Endothelial cell of umbilical vein (primary cell): ENCODE data around the gene IQSEC3. TPM values are rescaled to one million over a fixed set of nuclear protein-coding genes. Genes with fewer than 3 reads are reported as not detected.

Experiments used
- BruUV-seq: library from RNA; stranded (reverse); fragments of 400-500 nt; replicated peaks from 2 replicates; lab custom pipeline; 2021; lab: Mats Ljungman, UMichigan
- CTCF ChIA-PET: fragments of 300-600, 350-600 bp; sonication (Branson Sonifier 250); formaldehyde crosslinking; loops from one replicate; lab custom pipeline; 2021; ENCODE audit warnings: antibody characterized with exemption, inconsistent platforms; lab: Charles Lee
- POLR2A ChIA-PET: fragments of 300-600, 350-600 bp; sonication (Branson Sonifier 250); formaldehyde crosslinking; loops from one replicate; lab custom pipeline; 2021; ENCODE audit warnings: antibody characterized with exemption, inconsistent platforms; lab: Charles Lee
- DNase-seq: peaks from one replicate; pipeline ENCODE4 v3.0.0-alpha.2; 2011; ENCODE audit warnings: low read depth, low spot score
- FAIRE-seq: peaks from 2 replicates; lab custom pipeline; 2011; peaks lifted over from hg19 to GRCh38; lab: Jason Lieb, UNC
- H2AFZ ChIP-seq: 2 replicates; pipeline ENCODE4 v1.6.0; 2012; ENCODE audit warnings: low read depth, low read length, control low read depth, inconsistent platforms
- H3K27ac ChIP-seq: 2 replicates; pipeline ENCODE4 v1.5.1; 2011; ENCODE audit warnings: low read depth, mild to moderate bottlenecking, control low read depth, low read length, moderate library complexity; ENCODE audit not compliant: insufficient read depth
- H3K27me3 ChIP-seq, 2 experiments: 2 replicates each; pipeline versions ENCODE4 v1.6.0 to v1.6.1; 2011; ENCODE audit warnings: low read length in 2 of 2, mixed read lengths in 1 of 2; ENCODE audit not compliant: control insufficient read depth in 2 of 2, insufficient read depth in 2 of 2
- H3K36me3 ChIP-seq, 2 experiments: 2 replicates in 1 of 2; 3 replicates in 1 of 2; pipeline ENCODE4 v1.5.1; 2011; ENCODE audit warnings: low read length in 2 of 2, mild to moderate bottlenecking in 1 of 2, moderate library complexity in 1 of 2; ENCODE audit not compliant: control insufficient read depth in 2 of 2, insufficient read depth in 2 of 2; ENCODE audit errors: extremely low read depth in 1 of 2
- H3K4me1 ChIP-seq: 3 replicates; pipeline ENCODE4 v1.5.1; 2011; ENCODE audit warnings: mild to moderate bottlenecking, low read length; ENCODE audit not compliant: control insufficient read depth, insufficient read depth; ENCODE audit errors: extremely low read depth
- H3K4me2 ChIP-seq: 2 replicates; pipeline ENCODE4 v1.6.1; 2011; ENCODE audit warnings: low read length, control low read depth, mixed read lengths; ENCODE audit not compliant: insufficient read depth
- H3K4me3 ChIP-seq, 3 experiments: fragments of 200-600 bp in 1 of 3; sonication (generic), shearing (Covaris generic) in 1 of 3; replicated peaks in 1 of 3; 2 replicates each; pipeline ENCODE4 v1.5.1; 2011 to 2016; ENCODE audit warnings: control low read depth in 3 of 3, low read length in 3 of 3, mild to moderate bottlenecking in 2 of 3, inconsistent platforms in 1 of 3, low read depth in 1 of 3, moderate library complexity in 1 of 3; ENCODE audit not compliant: insufficient read depth in 1 of 3
- H3K79me2 ChIP-seq: 2 replicates; pipeline ENCODE4 v1.6.0; 2012; ENCODE audit warnings: low read length, inconsistent platforms; ENCODE audit not compliant: control insufficient read depth, insufficient read depth
- H3K9ac ChIP-seq: replicated peaks from 2 replicates; pipeline ENCODE3; 2011; ENCODE audit warnings: low read length, control low read depth; ENCODE audit not compliant: insufficient read depth; ENCODE audit errors: extremely low read depth
- H3K9me1 ChIP-seq: replicated peaks from 3 replicates; pipeline ENCODE4 v1.6.0; 2011; ENCODE audit warnings: mild to moderate bottlenecking, low read length; ENCODE audit not compliant: control insufficient read depth, insufficient read depth; ENCODE audit errors: extremely low read depth
- H3K9me3 ChIP-seq: replicated peaks from 2 replicates; pipeline ENCODE4 v1.5.1; 2012; ENCODE audit warnings: low read length, inconsistent platforms; ENCODE audit not compliant: control insufficient read depth, insufficient read depth
- H4K20me1 ChIP-seq: replicated peaks from 2 replicates; pipeline ENCODE3; 2011; ENCODE audit warnings: mild to moderate bottlenecking, low read length; ENCODE audit not compliant: control insufficient read depth, insufficient read depth; ENCODE audit errors: extremely low read depth
- CTCF ChIP-seq, 2 donors: IDR thresholded peaks; 1 replicate in 1 of 2; 2 replicates in 1 of 2; pipeline ENCODE4 v1.5.1; 2011; ENCODE audit warnings: low read length in 2 of 2, mild to moderate bottlenecking in 2 of 2, moderate library complexity in 2 of 2, control low read depth in 1 of 2, inconsistent platforms in 1 of 2, low read depth in 1 of 2; ENCODE audit not compliant: insufficient read depth in 1 of 2; ENCODE audit errors: extremely low read depth in 1 of 2
- EZH2 ChIP-seq: IDR thresholded peaks from 2 replicates; pipeline ENCODE4 v1.6.1; 2012; ENCODE audit warnings: borderline replicate concordance, low read depth, mild to moderate bottlenecking, moderate library complexity, low read length, inconsistent platforms; ENCODE audit not compliant: severe bottlenecking
- FOS ChIP-seq: IDR thresholded peaks from 2 replicates; pipeline ENCODE4 v1.6.1; 2011; ENCODE audit warnings: mild to moderate bottlenecking, low read length, moderate library complexity, borderline replicate concordance; ENCODE audit not compliant: insufficient read depth
- GATA2 ChIP-seq: IDR thresholded peaks from 2 replicates; pipeline ENCODE4 v1.7.0; 2011; ENCODE audit warnings: low read depth, mild to moderate bottlenecking, moderate library complexity, mixed read lengths, low read length; ENCODE audit not compliant: insufficient read length, insufficient read depth
- JUN ChIP-seq: IDR thresholded peaks from 2 replicates; pipeline ENCODE4 v1.6.1; 2011; ENCODE audit warnings: borderline replicate concordance, low read depth; ENCODE audit not compliant: insufficient read length, insufficient read depth
- MYC ChIP-seq: IDR thresholded peaks from one replicate; pipeline ENCODE4 v1.6.1; 2011; ENCODE audit warnings: mild to moderate bottlenecking, low read depth, low read length
- POLR2A ChIP-seq: IDR thresholded peaks from 2 replicates; pipeline ENCODE4 v1.6.1; 2012; ENCODE audit warnings: low read depth, mild to moderate bottlenecking, control low read depth, low read length
- POLR2AphosphoS5 ChIP-seq: IDR thresholded peaks from 2 replicates; pipeline ENCODE4 v1.6.1; 2012; ENCODE audit warnings: low read depth, mild to moderate bottlenecking, control low read depth, low read length, moderate library complexity; ENCODE audit not compliant: insufficient read depth
- dilution Hi-C: fragments of 300-500 bp; cut with MboI; formaldehyde crosslinking; loops from one replicate; pipeline ENCODE4 v1.15.0; 2019; ENCODE audit warnings: low sequenced_read_pairs; ENCODE audit not compliant: extremely low pct_ligation_motif_present
- intact Hi-C: fragments of 100-400 bp; cut with micrococcal nuclease; formaldehyde crosslinking; loops from one replicate; pipeline ENCODE4 v1.10.0; 2022
- polyA plus RNA-seq, 4 experiments: library from polyadenylated mRNA; depleted of rRNA in 3 of 4; stranded (reverse) in 3 of 4; unstranded in 1 of 4; fragments of >200 nt; gene quantifications; 2 replicates each; pipeline versions ENCODE4 v1.2.1 to v1.2.3, GENCODE V29; 2011 to 2012; ENCODE audit warnings: missing spikeins in 1 of 4
- total RNA-seq: library from RNA; stranded (reverse); gene quantifications from 2 replicates; pipeline ENCODE4 v1.2.3, GENCODE V29; 2021
- TF ChIP-seq, protein P1 (sequence below): IDR thresholded peaks from 2 replicates; pipeline ENCODE4 v1.6.1; 2011; ENCODE audit not compliant: insufficient read depth, insufficient read length

IQSEC3 gene
- total and polyA plus RNA-seq, 2 donors (not counting 3 experiments of a cell fraction or from before 2014, with no cell fraction given), result not detected

DNA sequence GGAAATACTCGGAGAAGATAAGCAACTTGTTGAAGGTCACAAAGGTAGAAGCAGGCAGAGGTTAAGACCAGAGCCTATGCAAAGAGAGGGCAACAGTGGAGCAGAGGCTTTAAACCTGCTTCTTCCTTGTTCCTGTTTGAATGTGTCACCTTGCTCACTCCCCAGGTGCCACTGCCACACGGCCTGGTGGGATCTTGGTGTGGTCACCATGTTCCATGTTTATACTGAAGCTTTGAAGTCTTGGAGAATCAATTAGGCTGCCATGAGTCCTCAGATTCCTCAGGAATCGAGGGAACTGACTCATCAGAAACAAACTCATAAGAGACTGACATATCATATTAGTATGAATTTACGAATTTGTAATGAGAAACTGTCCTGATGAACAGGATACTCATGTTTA lies 46.8 kb downstream of the IQSEC3 start:
- ChIA-PET CTCF (no interaction called here), POLR2A (no interaction called here)
- intact Hi-C loops, result no loop called here
- H3K9ac ChIP-seq, result no peak overlapping the region
- no peaks in the 10 kb centered on the region for H3K4me1 ChIP-seq
- TF ChIP-seq, protein P1, sequence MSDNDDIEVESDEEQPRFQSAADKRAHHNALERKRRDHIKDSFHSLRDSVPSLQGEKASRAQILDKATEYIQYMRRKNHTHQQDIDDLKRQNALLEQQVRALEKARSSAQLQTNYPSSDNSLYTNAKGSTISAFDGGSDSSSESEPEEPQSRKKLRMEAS, result no peak
- BruUV-seq, result no TSS peak
- dilution Hi-C loops, result no loop called here
- no peaks in the 10 kb centered on the region for H3K36me3 ChIP-seq
- H3K4me3 ChIP-seq, result no peak overlapping the region
- DNase-seq, result no peak
- no peaks in the 10 kb centered on the region for H4K20me1 ChIP-seq
- H3K9me1 ChIP-seq, result no peaks in the 10 kb centered on the region
- no peak for FAIRE-seq
- no peaks in the 10 kb centered on the region for H3K9me3 ChIP-seq
- no peaks in the 10 kb centered on the region for H3K79me2 ChIP-seq
- H3K27me3 ChIP-seq, result peaks cover 7 to 10% of the 10 kb centered on the region in 2 experiments
- H3K27ac ChIP-seq, result no peak overlapping the region
- no peak overlapping the region for H2AFZ ChIP-seq
- no peak overlapping the region for H3K4me2 ChIP-seq

GRCh38 chr12:114626-115211 lies 48.2 kb downstream of the IQSEC3 start:
- Histone ChIP-seq H3K27me3 (peaks cover 4 to 10% of the 10 kb centered on the region in 2 experiments), H4K20me1 (no peaks in the 10 kb centered on the region), H2AFZ (no peak overlapping the region), H3K36me3 (no peaks in the 10 kb centered on the region), H3K9ac (no peak overlapping the region), H3K4me1 (no peaks in the 10 kb centered on the region), H3K9me3 (no peaks in the 10 kb centered on the region), H3K9me1 (no peaks in the 10 kb centered on the region), H3K27ac (no peak overlapping the region), H3K79me2 (no peaks in the 10 kb centered on the region), H3K4me2 (no peak overlapping the region), H3K4me3 (no peak overlapping the region)
- CTCF ChIA-PET, result interaction anchor here (1.2 kb wide), 1 partner anchor 13 kb away, joined by 4 read pairs; no protein-coding TSS in a partner anchor
- BruUV-seq, result no TSS peak
- intact Hi-C loops (no loop called here), dilution Hi-C loops (no loop called here)
- TF ChIP-seq JUN, result no peak
- no peak for TF ChIP-seq POLR2A
- TF ChIP-seq GATA2, result no peak
- no peak for TF ChIP-seq CTCF (IDR thresholded peaks at IDR 0.05; ENCODE audit: extremely low read depth in 1 of 2, insufficient read depth in 1 of 2, low read depth in 1 of 2, low read length in 2 of 2)
- no peak for TF ChIP-seq FOS
- TF ChIP-seq EZH2, result no peak
- no peak for TF ChIP-seq POLR2AphosphoS5
- TF ChIP-seq, protein P1, result no peak
- TF ChIP-seq MYC, result no peak
- no peak for DNase-seq
- POLR2A ChIA-PET, result no interaction called here
- no peak for FAIRE-seq
